ENCODE data around the gene MTG2. TPM values are rescaled to one million over a fixed set of nuclear protein-coding genes. Genes with fewer than 3 reads are reported as not detected.

MTG2 gene
- total RNA-seq, 1 donor from 2014 or later = 29.3 TPM

GRCh38 chr20:62211216-62211615 lies 28.4 kb downstream of the MTG2 start:
- no peaks in the 10 kb centered on the region for H3K9me3 Mint-ChIP-seq (ENCODE audit: unreplicated experiment)
- no peak overlapping the region for H3K27ac Mint-ChIP-seq (ENCODE audit: unreplicated experiment)
- no peak overlapping the region for H3K4me3 Mint-ChIP-seq (ENCODE audit: unreplicated experiment)
- H3K27me3 Mint-ChIP-seq (ENCODE audit: unreplicated experiment) = peaks cover 8% of the 10 kb centered on the region
- TF ChIP-seq CTCF (IDR thresholded peaks at IDR 0.05) = no peak
- DNase-seq (ENCODE audit: extremely low spot score, unreplicated experiment) = no peak
- peaks cover 7% of the 10 kb centered on the region for H3K4me1 Mint-ChIP-seq (ENCODE audit: unreplicated experiment)
- no peaks in the 10 kb centered on the region for H3K36me3 Mint-ChIP-seq (ENCODE audit: unreplicated experiment)

DNA sequence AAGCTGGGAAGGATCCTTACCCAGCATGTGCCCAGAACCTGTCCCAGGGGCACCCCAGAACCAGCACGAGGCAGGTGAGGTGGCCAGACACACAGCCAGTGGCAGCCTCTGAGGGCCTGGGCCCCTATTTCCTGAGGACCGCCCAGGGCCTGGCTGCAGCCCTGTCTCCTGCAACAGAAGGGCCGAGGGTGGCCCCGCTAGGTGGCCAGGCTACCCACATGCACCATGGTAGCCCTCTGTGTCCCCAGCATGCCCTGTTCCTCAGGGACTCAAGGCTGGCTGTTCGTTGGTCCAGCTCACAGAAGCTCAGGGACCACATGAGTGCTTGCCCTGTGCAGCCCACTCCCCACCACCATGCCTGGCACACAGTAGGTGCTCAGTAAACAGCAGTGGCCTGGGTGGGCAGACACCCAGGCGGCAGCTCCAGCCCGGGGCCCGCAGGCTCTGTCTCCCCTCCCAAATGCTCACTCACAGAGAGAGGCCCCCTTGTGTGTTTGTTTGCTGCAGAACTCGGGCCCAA lies 29.0 kb downstream of the MTG2 start:
- peaks cover 8% of the 10 kb centered on the region for H3K27me3 Mint-ChIP-seq (ENCODE audit: unreplicated experiment)
- no peak overlapping the region for H3K27ac Mint-ChIP-seq (ENCODE audit: unreplicated experiment)
- no peak for TF ChIP-seq CTCF (IDR thresholded peaks at IDR 0.05)
- H3K9me3 Mint-ChIP-seq (ENCODE audit: unreplicated experiment) = no peaks in the 10 kb centered on the region
- no peaks in the 10 kb centered on the region for H3K36me3 Mint-ChIP-seq (ENCODE audit: unreplicated experiment)
- DNase-seq (ENCODE audit: extremely low spot score, unreplicated experiment) = no peak
- H3K4me1 Mint-ChIP-seq (ENCODE audit: unreplicated experiment) = peaks cover 7% of the 10 kb centered on the region
- H3K4me3 Mint-ChIP-seq (ENCODE audit: unreplicated experiment) = no peak overlapping the region

GRCh38 chr20:62212299-62212698 lies 29.5 kb downstream of the MTG2 start:
- no peaks in the 10 kb centered on the region for H3K36me3 Mint-ChIP-seq (ENCODE audit: unreplicated experiment)
- H3K4me3 Mint-ChIP-seq (ENCODE audit: unreplicated experiment) = no peak overlapping the region

DNA sequence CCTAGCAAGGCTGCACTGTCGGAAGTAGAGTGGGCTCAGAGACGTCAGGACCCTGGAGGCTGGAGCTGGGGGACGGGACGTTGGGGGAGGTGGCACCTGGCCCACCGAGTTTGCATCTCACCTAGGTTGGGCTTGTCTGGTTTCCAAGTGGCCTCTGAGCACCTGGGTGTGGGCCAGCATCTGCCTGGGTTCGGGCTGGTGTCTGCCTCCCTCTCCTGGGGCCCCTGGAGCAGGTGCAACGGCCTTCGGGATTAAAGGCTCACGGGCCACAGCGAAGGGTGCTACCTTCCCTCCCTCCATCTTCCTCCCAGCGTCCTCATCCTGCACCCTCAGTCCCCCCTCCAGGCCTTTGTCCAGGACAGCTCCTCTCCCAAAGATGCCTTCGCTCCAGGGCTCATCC lies 31.2 kb downstream of the MTG2 start:
- H3K27ac Mint-ChIP-seq (ENCODE audit: unreplicated experiment) = no peak overlapping the region
- H3K36me3 Mint-ChIP-seq (ENCODE audit: unreplicated experiment) = no peaks in the 10 kb centered on the region
- peaks cover 21% of the 10 kb centered on the region for H3K27me3 Mint-ChIP-seq (ENCODE audit: unreplicated experiment)
- no peaks in the 10 kb centered on the region for H3K9me3 Mint-ChIP-seq (ENCODE audit: unreplicated experiment)
- H3K4me1 Mint-ChIP-seq (ENCODE audit: unreplicated experiment) = peaks cover 2% of the 10 kb centered on the region
- TF ChIP-seq CTCF (IDR thresholded peaks at IDR 0.05) = no peak
- no peak for DNase-seq (ENCODE audit: extremely low spot score, unreplicated experiment)
- H3K4me3 Mint-ChIP-seq (ENCODE audit: unreplicated experiment) = no peak overlapping the region

More at GRCh38 chr20:62212299-62212698, 29.5 kb downstream of the MTG2 start:
- H3K27ac Mint-ChIP-seq (ENCODE audit: unreplicated experiment) = no peak overlapping the region
- peaks cover 8% of the 10 kb centered on the region for H3K27me3 Mint-ChIP-seq (ENCODE audit: unreplicated experiment)
- no peak for DNase-seq (ENCODE audit: extremely low spot score, unreplicated experiment)
- H3K4me1 Mint-ChIP-seq (ENCODE audit: unreplicated experiment) = peaks cover 3% of the 10 kb centered on the region
- no peaks in the 10 kb centered on the region for H3K9me3 Mint-ChIP-seq (ENCODE audit: unreplicated experiment)
- no peak for TF ChIP-seq CTCF (IDR thresholded peaks at IDR 0.05)

GRCh38 chr20:62215020-62215990 lies 32.5 kb downstream of the MTG2 start:
- no peak overlapping the region for H3K4me3 Mint-ChIP-seq (ENCODE audit: unreplicated experiment)
- peaks cover 23% of the 10 kb centered on the region for H3K27me3 Mint-ChIP-seq (ENCODE audit: unreplicated experiment)
- H3K36me3 Mint-ChIP-seq (ENCODE audit: unreplicated experiment) = no peaks in the 10 kb centered on the region
- DNase-seq (ENCODE audit: extremely low spot score, unreplicated experiment) = no peak
- H3K4me1 Mint-ChIP-seq (ENCODE audit: unreplicated experiment) = peaks cover 4% of the 10 kb centered on the region
- no peak for TF ChIP-seq CTCF (IDR thresholded peaks at IDR 0.05)
- H3K9me3 Mint-ChIP-seq (ENCODE audit: unreplicated experiment) = no peaks in the 10 kb centered on the region
- H3K27ac Mint-ChIP-seq (ENCODE audit: unreplicated experiment) = no peak overlapping the region

All from osteocyte (in vitro differentiated cells).